ENCODE data around the gene COL12A1.
"Not testable (repeated sequence)": the region's sequence is repeated elsewhere in the genome, so short reads cannot be mapped to it uniquely, and the experiment has no call there.

Gene COL12A1

DNA sequence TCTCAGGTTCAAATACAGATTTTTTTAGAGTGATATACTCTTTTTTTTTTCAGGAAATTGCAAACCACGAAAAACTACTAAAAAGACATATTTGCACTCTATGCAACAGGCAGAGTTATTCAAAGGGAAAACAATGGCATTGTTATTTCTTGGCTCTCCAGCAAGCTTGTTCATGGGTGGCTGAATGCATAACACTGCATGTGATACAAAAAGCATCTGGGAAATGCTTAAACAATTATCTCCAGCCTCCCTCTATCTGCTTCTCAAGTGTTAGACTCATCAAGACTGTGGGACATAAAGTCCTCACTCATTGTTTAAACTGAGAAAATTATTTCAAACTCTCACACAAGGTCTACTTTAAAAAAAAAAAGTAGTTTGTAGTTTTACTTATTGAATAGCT, 7.3 kb upstream of the COL12A1 start:
- DNase-seq = no peak

DNA sequence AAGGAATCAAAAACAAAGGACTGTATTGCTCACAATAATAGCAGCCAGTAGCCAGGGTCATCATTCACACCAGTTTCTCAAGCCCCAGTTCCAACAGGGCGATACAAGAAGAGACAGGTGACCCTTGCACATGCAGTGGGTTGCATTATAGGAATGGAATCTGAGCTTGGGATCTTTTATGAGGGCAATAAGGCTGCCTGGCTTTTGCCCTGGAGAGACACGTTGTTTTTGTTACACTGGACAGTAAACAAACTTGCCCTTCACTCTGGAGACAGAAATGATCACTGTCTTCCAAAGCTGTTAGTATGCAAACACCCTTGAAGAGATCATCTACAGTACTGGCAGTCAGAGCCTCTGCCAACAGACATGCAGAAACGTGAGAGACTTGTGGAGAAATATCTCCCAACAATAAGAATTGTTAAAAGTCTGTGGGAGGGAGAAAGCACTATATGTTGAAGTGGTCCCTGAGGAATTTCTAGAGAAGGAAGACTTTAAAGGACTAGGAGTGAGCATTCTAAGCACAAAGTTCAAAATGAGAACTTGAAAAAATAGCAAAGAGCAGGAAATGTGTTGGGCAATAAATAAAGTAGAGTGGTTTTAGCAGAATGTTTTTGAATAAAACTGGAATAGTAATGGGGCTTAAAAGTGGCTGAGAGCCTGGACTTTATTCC, 6.2 kb upstream of the COL12A1 start:
- DNase-seq = no peak

DNA sequence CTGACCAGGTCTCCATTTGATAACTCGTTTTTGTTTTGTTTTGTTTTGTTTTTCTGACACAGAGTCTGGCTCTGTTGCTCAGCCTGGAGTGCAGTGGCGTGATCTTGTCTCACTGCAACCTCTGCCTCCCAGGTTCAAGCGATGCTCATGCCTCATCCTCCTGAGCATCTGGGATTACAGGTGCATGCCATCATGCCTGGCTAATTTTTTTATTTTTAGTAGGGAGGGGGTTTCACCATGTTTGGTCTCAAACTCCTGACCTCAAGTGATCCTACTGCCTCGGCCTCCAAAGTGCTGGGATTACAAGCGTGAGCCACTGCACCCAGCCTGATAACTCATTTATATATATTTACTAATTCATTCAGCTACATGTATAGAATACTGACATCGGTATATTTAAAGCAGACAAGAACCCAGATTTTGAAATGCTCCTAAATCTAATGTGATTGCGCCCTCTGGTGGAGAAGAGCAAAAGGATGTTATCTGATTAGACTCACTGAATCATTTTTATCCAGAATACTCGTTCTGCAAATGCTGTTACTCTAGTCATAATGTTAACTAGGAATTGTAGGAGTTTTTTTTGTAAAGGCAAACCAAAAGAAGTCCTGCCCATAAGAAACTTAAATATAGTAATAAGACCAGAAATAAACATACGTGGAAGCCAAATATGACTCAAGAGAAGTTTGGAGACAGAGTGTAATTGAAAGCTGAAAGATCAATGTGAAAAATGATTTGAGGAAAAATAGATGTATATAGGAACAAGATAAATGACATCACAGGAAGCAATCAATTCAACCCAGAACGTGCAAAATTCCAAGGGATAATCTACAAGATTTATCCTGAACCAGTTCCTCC, 5.3 kb upstream of the COL12A1 start:
- no peak for DNase-seq

DNA sequence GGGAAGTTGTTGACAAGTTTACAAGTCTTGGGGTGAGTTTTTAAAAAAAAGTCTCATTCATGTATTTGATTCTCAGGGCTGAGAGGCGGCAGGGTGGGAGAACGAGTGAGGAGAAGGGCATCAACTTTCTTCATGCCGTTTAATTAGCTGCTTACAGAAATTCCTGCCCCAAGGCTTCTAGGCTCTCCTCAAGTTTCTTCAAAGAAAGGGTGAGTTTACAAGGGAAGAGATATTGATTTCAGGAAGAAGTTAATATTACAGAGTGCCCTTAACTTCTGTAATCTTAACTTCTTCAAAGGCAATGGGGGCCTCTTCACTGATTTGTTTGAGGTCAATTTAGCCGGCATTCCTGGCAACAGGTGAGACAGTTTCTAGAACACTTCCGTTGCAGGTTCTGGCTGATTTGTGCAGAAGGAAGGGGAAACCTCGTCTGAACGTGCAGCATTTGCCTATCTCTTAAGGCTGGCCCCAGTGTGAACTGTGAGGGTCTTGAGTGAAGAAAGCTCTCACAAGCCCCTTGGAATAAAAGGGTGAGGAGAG, 3.4 kb upstream of the COL12A1 start:
- DNase-seq = no peak

DNA sequence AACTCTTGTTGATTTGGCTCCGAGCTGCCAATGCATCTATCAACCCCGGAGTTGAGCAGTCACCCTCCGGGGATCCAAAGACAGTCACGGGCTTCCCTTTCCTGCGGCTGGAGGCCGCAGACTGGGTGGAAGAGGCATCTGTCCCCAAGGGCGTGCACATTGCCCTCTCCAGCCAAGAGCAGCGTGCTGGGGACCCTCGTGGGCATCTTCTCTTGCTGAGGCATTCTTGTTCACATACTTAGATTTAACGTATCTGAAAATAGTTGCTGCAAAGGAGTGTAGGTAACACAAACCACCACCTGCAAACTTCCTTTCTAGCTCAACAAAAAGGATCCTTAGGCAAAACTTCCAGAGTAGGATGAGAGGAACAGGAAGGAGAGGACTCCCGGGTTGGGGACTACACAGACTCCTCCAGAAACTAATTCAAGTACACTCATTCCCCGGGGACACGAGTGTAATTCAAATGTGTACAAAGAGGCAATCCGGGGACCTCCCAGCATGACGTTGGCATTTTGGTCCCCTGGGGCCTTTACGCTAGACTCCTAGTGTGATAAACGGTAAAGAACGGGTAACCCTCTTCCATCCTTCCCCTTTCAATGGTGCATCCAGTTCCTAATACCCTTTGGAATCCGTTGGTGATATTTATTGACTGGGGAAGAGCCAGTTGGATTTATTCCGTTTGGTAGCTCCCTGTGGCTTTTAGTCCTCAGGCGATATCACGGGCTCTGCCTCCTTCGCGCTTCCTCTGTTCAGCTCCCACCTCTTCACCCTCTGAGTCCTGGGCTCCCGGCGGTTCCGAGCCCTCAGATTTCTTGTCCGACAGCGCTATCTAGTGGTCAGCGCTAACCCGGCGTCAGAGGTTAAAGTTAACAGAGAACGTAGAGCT, 2.7 kb upstream of the COL12A1 start:
- DNase-seq = peak; percentile 78

DNA sequence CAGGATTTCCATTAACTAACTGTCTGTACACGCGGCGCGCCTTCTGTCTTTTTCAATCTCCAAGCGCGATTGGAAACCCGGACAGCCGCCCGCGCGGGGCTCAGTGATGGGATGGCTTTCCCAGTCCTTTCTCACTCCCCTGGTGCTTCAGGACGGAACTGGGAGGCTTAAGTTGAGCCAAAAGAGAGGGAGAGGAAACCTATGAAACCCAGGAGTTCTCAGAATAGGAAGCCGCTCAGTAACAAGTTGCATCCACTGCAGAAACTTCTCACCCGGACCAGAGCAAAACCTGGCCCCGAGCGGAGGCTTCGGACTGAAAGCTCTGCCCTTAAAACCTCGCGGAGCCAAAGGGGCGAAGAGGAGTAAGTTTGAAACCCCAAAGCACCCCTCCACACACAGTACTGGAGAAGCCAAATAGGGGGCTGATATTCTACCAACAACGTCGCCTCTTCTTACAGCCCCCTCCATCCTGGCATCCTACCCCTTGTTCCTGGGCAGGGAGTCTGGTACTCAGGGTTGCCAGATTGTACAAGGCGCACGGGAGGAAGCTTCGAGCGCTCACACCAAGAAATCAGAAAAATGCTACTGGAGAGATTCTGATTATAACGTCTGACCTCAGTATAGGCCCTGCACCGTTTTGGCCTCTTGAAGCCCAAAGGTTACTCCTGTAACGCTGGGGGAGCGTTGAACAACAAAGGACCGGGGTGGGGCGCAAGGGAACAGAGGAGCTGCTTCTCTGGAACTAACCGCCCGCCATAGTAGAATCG, 906 bp upstream of the COL12A1 start:
- DNase-seq = peak; percentile 70

DNA sequence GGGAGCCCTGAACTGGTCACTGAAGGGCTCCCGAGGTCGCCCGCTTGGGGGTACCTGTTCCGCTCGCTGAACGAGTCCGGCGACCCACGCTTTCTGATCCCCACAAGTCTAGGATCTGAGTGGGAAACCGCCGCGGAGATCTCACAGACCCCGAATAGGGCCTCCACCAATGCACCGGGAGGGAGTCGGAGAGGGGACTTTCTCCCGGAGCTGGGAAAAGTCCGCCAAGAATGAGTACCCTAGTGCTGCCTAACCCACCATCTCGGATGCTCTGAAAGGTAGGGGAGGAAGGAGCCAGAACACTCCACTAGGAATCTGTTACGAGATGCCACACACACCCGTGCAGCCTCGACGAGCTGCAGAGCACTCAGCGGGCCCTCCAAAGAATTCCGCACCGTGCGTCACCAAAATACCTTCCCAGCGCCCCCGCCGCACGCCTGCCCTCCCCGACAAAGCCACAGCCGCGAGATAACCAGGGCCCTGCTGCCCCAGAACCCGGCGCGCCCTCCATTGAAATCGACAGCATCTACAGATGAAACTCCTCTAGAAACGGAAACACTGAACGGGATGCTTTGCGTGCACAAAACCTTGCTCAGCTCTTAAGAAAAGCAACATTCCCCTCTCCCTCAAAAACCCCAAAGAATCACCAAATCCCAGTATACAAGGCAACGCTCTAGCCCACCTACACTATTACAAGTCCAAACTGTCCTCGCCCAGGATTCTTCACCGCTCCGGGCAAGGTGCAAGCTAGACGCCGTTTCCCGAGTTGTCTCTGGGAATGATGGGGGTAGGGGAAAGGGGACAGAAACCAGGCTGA, 686 bp downstream of the COL12A1 start:
- peak; percentile 71 for DNase-seq

DNA sequence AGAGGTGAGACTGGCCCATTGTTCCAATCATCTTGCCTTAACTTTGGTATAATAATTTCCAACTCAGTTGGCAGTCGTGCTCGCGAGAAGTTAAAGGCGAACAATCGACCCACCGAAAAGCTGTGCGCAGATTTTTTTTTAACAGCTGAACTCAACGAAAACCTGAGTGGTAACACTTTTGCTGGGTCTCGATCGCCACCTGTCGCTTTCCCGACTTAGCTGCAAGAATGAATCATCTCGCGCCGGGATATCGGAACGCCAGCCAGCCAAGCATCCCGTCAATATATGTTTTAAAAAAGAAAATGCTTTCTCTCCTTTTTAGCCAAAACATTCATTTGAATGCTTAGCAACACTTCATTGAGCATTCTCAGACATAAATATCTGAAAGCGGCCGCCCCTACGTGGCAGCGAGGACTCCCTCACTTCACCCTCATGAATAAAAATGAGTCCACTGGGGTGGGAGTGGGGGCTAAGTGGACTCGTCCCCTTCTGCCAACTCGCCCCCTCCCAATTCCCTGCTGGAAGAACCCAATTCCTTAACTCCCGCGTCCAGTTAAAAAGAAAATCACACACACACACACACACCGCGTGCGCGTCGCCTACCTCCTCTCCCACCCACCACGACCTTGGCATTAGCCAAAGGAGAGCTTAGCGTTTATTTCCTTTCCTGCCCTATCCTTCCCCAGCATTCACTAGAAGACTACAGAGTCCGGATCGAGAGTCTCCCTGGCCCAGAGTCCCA, 1.5 kb downstream of the COL12A1 start:
- DNase-seq = peak; percentile 69

DNA sequence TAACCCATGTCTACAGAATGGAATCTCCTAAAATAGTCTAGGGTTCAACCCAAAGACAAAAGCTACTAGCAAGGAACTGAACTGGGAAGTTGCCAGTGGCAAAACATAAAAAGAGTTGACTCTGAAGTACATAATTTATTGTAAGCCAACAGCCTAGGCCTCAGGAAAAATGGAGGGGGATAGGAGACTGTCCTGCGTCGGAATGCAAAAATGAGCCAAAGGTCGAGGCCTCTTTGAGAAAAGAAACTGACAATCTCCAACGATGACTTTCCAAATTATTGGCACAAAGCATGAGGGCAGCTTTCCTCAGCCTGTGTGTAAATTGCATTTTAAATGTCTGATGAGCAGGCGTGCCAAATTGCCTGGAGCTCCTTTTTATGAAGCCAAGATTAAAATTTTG, 2.1 kb downstream of the COL12A1 start:
- no peak for DNase-seq

DNA sequence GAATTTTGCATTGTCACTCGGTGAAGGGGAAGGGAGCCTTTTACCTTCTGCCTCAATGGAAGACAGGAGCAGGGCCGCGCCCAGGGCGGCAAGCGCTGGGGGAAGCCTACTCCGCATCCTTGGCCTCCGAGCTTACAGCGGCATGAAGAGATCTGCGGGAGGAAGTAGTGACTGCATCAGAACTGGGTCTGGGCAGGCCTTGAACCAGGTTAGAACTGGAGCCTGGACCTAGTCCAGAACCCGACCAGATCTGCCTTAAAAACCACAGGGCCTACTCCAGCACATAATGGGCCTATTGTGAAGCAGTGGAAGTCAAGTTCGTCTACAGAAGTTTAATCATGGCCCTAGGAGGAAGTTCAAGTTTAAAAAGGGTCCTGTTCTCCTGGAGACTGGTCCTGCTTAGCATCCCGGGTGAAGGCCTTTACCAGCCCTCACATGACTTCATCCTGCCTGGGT, 3.1 kb downstream of the COL12A1 start:
- DNase-seq = no peak

DNA sequence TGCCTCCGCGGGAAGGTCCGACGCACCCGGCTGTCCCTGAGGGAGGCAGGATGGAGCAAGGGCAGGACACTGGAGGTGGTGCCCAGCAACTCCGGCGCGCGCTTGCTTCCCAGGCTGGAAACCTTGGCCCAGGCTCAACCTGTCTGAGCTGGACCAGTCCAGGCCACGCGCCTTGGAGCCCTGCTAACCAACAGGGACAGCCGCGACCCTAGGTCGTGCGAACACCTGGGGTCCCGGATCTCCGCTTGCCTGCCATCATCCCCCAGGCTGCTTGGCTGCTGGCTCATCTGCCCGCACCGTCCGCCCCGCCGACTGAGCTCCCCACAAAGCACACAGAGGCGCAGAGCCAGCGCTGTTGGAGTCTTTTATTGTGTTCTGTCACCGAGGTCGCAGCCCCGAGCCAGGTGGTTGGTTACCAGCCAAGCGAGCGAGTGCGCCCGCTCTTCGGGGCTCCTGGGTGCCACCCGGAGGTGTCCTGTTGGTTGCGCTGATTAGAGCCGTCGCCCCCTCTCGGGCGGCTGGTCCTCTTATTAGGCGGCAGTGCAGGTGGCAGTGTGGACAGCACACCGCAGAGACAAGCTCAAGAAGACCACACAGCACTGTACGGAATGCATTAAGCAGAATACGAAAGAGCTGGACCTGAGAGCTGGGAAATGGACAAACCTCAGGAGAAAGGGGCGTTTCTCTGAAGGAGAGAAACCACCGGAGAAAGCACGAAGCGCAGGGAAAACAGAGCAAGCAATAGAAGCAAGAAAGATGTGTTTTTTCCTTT, 3.8 kb downstream of the COL12A1 start:
- peak; percentile 72 for DNase-seq

DNA sequence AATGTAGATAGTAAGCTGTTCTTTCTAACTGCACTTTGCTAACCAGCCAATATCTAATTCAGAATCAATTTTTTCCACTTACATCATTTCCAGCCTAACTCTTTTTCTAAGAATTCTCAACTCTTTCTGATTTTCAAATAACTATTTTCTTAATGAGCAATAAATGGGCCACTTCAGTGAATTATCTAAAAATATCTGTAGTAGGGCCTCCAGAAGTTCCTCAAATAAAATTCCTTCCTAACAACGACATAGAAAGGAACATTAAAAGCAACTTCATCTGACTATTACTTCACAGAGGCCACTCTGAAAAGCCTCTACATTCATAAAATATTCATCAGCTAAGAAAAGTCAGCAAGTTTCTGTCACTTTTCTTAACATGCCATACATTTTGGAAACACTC, 4.8 kb downstream of the COL12A1 start:
- no peak for DNase-seq

DNA sequence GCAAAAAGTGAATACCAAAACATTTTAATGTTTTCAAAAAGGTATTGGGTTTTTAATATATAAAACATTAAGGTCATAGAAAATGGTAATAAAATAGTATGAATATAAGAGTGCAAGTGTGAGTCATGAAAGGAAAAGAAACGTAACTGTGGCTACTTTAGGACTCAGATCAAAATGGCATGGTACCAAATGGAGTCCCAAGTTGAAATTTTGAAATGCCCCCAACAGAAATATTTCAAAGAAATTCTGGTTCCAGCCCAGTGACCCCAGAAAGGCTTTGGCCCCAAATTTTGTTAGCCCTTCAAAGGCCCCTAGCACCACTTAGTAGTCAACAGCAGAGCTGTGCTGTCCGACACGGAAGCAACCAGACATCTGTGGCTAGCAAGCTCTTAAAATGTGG, 6.0 kb downstream of the COL12A1 start:
- no peak for DNase-seq

DNA sequence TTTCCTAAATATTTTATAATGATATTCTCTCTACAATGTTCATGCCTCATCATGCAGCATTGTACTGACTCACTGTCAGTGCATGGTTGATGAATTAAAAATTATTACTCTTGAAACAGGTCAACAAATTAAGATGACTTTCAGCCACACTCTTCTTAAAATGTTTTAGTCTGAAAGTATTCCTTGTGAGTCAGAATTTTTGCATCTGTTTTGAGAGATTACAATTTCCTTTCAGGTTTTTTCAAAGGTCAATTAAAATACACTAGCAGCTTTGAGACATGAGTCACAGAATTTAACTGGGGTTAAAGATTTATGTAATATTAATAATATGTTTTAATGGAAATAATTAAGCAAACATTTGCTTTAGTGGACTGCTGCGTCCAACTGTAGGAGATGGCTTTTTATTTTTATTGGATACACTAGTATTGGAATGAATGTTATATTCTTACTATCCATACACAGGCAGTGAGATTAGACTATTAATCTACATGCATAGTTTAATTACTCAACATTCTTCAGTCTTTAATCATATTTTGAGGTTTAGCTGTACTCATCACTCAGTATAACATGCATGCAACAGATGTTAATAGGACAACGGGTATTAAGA, 9.7 kb downstream of the COL12A1 start:
- no peak for DNase-seq

DNA sequence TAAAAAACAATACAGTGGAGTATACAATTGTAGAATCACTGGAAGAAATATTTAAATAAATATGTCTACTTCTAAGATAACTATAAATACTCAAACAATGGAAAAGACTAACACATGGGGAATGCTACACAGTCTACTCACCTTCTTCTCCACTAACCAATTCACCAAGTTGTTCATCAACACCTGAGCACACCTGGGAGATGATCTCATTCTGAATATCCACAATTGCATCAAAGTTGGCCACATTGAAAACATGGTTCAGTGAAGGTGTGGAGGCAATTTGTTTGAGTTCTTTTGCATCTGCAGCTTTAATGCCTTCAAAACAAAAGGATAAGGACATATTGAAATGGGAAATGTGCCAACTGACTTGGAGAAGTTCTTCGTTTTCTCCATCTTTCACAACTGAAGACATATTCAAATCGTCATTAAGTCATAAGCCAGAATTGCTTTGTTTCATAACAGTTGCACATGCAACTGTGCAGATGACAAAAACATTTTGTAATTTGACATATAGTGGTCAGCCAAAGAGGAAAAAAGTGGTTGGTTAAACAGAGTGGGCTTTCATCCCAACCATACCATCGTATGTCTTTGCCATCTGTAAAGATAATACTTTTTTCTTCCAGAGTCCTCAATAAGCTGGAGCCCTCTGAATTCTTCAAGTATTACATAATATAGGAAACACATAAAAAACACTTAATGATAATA, 17.5 kb downstream of the COL12A1 start:
- DNase-seq = no peak

DNA sequence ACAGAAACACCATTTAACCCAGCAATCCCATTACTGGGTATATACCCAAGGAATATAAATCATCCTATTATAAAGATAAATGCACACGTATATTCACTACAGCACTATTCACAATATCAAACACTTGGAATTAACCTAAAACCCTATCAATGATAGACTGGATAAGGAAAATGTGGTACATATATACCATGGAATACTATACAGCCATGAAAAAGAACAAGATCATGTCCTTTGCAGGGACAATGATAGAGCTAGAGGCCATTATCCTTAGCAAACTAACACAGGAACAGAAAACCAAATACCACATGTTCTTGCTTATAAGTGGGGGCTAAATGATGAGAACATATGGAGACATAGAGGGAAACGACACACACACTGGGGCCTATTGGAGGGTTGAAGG, 19.3 kb downstream of the COL12A1 start:
- DNase-seq = not testable (repeated sequence)

DNA sequence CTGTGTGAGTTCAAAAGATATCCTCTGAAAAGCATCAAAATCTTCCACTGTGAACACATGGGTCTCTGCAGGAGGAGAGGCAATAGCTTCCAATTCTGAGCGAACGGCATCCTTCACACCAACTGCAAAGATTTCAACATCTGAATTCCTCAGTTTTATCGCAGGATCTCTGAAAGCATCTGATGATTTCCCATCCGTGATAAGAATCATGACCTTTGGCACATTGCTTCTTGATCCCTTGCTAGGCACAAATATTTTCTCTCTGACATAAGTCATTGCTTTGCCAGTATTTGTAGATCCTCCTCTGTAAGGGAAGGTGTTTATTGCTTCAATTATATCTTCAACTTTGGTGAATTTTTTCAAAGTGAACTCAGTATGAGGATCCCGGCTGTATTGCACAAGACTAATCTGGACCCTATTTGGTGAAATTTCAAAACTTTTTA, 22.7 kb downstream of the COL12A1 start:
- DNase-seq = no peak

DNA sequence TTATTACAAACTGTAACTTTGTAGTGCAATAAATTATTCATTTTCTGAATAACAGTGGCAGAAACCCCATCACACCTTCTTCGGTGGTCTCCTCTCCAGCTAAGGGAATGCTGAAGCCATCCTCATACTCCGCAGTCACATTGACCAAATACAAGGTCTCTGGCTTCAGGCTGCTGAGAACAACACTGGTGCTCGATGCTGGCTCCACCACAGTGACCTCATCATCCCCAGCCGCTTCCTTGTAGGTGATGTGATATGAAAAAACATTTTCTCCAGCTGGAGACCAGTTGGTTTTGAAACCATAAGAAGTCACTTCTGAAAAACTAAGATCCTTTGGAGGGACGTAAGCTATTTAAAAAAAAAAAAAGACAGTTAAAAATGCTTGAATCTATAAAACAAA, 25.0 kb downstream of the COL12A1 start:
- no peak for DNase-seq
